Measurements from ENCODE around the gene TAF1L.

GRCh38 chr9:32644698-32645097 is 9.2 kb upstream of the TAF1L start:
- TF ChIP-seq CTCF (IDR thresholded peaks at IDR 0.05) (no peak), EP300 (IDR thresholded peaks at IDR 0.05) (no peak)
